ENCODE measurements around the gene JOSD1.
A peak's percentile ranks its signal among the peaks of the same experiment; 100 is the strongest.

JOSD1 gene

DNA sequence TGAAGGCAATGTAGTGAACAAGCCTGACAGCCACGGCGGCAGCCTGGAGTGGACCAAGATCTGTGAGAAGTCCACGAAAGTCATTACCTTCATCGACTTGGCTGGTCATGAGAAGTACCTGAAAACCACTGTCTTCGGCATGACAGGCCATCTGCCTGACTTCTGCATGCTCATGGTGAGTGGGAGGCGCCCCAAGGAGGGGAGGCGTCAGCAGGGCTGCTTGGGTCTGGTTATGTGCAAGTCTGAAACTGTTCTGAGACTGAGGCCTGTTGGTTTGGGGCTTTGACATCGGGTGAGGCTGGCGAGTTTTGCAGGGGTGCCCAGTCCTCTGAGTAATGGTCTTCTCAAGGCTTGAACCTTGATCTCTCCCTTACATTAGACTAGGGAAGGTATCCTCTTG lies 16.1 kb upstream of the JOSD1 start:
- Histone ChIP-seq H2BK120ac (ENCODE audit: low read depth, low read length) (no peak overlapping the region), H3K23ac (ENCODE audit: low read depth, low read length, poor library complexity) (peak overlapping the region; percentile 46), H3K4me2 (ENCODE audit: insufficient read depth, low read length, poor library complexity, severe bottlenecking) (no peak overlapping the region), H2BK12ac (ENCODE audit: low read length) (no peak overlapping the region), H3K4ac (ENCODE audit: low read length) (no peak overlapping the region), H3K9me3 (replicated peaks in 1 of 2; ENCODE audit: control insufficient read depth in 2 of 2, insufficient read depth in 1 of 2, low read depth in 1 of 2, low read length in 2 of 2) (peaks cover 0 to 2% of the 10 kb centered on the region in 2 donors), H3K27me3 (ENCODE audit: control insufficient read depth in 3 of 3, insufficient read depth in 3 of 3, low read depth in 1 of 3, low read length in 3 of 3) (no peaks in the 10 kb centered on the region), H3K4me1 (ENCODE audit: control insufficient read depth in 2 of 2, insufficient read depth in 1 of 2, low read depth in 1 of 2, low read length in 2 of 2) (peaks cover 2 to 22% of the 10 kb centered on the region in 2 donors), H3K79me1 (ENCODE audit: low read depth, low read length) (peaks cover 21% of the 10 kb centered on the region), H4K91ac (ENCODE audit: low read depth, low read length, poor library complexity) (no peak overlapping the region), H3K14ac (ENCODE audit: low read length) (no peak overlapping the region), H2AK5ac (ENCODE audit: low read depth, low read length) (no peak overlapping the region), H4K8ac (ENCODE audit: low read depth, low read length) (no peak overlapping the region), H3K36me3 (replicated peaks in 1 of 2; ENCODE audit: control insufficient read depth in 2 of 2, insufficient read depth in 2 of 2, low read length in 2 of 2) (peaks cover 27 to 75% of the 10 kb centered on the region in 2 donors), H3K27ac (replicated peaks; ENCODE audit: low read length) (no peak overlapping the region), H2BK5ac (ENCODE audit: low read length) (peak overlapping the region; percentile 35), H2BK15ac (ENCODE audit: low read length) (no peak overlapping the region), H2AFZ (ENCODE audit: low read length) (no peak overlapping the region), H3K4me3 (ENCODE audit: low read length in 2 of 2) (no peak overlapping the region), H3K18ac (ENCODE audit: low read length) (peak overlapping the region; percentile 48), H3K9ac (ENCODE audit: low read depth, low read length, poor library complexity) (no peak overlapping the region)
- WGBS, 2 donors (ENCODE audit: extremely low coverage in 2 of 2, insufficient read length in 2 of 2, insufficient replicate concordance in 1 of 2): no CpG with 5 or more reads among the region's 9 CpGs
- no peak for DNase-seq (ENCODE audit: low spot score)

DNA sequence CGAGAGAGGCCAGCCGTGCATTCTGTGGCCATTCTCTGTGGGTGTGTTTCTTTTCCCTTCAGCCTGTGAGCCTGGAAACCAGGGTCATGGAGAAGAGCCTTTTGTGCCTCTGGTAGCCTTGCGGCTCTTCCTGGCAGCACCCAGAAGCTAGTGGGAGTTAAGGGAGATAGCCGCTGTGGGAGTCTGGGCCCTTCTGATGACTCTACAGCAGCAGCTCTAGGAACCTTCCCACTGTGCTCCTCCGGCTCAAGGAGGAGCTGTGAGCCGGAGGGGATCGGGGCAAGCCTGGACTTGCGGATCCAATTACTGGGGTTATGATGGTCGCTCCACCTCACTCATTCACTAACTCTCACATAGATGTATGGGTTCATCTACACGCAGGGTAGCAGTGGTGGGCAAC lies 15.5 kb upstream of the JOSD1 start:
- H3K4me1 ChIP-seq (ENCODE audit: control insufficient read depth in 2 of 2, insufficient read depth in 1 of 2, low read depth in 1 of 2, low read length in 2 of 2): peaks cover 2 to 22% of the 10 kb centered on the region in 2 donors
- H3K14ac ChIP-seq (ENCODE audit: low read length): no peak overlapping the region
- no peaks in the 10 kb centered on the region for H3K27me3 ChIP-seq (ENCODE audit: control insufficient read depth in 3 of 3, insufficient read depth in 3 of 3, low read depth in 1 of 3, low read length in 3 of 3)
- no peak overlapping the region for H3K23ac ChIP-seq (ENCODE audit: low read depth, low read length, poor library complexity)
- no peak overlapping the region for H3K18ac ChIP-seq (ENCODE audit: low read length)
- H4K91ac ChIP-seq (ENCODE audit: low read depth, low read length, poor library complexity): no peak overlapping the region
- no peak overlapping the region for H3K27ac ChIP-seq (replicated peaks; ENCODE audit: low read length)
- peaks cover 0 to 2% of the 10 kb centered on the region in 2 donors for H3K9me3 ChIP-seq (replicated peaks in 1 of 2; ENCODE audit: control insufficient read depth in 2 of 2, insufficient read depth in 1 of 2, low read depth in 1 of 2, low read length in 2 of 2)
- H2BK12ac ChIP-seq (ENCODE audit: low read length): no peak overlapping the region
- H3K9ac ChIP-seq (ENCODE audit: low read depth, low read length, poor library complexity): no peak overlapping the region
- H3K4me2 ChIP-seq (ENCODE audit: insufficient read depth, low read length, poor library complexity, severe bottlenecking): no peak overlapping the region
- H2AFZ ChIP-seq (ENCODE audit: low read length): no peak overlapping the region
- no peak overlapping the region for H4K8ac ChIP-seq (ENCODE audit: low read depth, low read length)
- H2BK5ac ChIP-seq (ENCODE audit: low read length): peak overlapping the region; percentile 35
- no peak for DNase-seq (ENCODE audit: low spot score)
- peaks cover 21% of the 10 kb centered on the region for H3K79me1 ChIP-seq (ENCODE audit: low read depth, low read length)
- H3K4ac ChIP-seq (ENCODE audit: low read length): no peak overlapping the region
- no CpG with 5 or more reads among the region's 10 CpGs for WGBS, 2 donors (ENCODE audit: extremely low coverage in 2 of 2, insufficient read length in 2 of 2, insufficient replicate concordance in 1 of 2)
- H2BK15ac ChIP-seq (ENCODE audit: low read length): no peak overlapping the region
- H2BK120ac ChIP-seq (ENCODE audit: low read depth, low read length): no peak overlapping the region
- no peak overlapping the region for H2AK5ac ChIP-seq (ENCODE audit: low read depth, low read length)
- peaks cover 24 to 71% of the 10 kb centered on the region in 2 donors for H3K36me3 ChIP-seq (replicated peaks in 1 of 2; ENCODE audit: control insufficient read depth in 2 of 2, insufficient read depth in 2 of 2, low read length in 2 of 2)
- no peak overlapping the region for H3K4me3 ChIP-seq (ENCODE audit: low read length in 2 of 2)

DNA sequence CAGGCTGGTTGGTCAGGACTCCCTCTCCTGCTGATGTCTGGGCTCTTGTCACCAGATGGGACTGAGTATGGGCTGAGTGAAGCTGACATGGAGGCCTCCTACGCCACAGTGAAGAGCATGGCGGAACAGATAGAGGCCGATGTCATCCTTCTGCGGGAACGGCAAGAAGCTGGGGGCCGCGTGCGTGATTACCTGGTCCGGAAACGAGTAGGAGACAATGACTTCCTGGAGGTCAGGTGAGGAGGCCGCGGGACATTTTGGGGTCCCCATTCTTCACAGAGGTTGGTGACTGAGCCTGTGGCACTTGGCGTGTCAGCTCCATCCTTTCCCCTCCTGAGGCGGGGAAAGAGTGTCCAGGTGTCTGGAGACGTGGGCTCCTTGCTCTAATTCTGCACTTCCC lies 15.1 kb upstream of the JOSD1 start:
- WGBS, 2 donors (ENCODE audit: extremely low coverage in 2 of 2, insufficient read length in 2 of 2, insufficient replicate concordance in 1 of 2): no CpG with 5 or more reads among the region's 15 CpGs
- Histone ChIP-seq H3K27me3 (ENCODE audit: control insufficient read depth in 3 of 3, insufficient read depth in 3 of 3, low read depth in 1 of 3, low read length in 3 of 3) (no peaks in the 10 kb centered on the region), H4K8ac (ENCODE audit: low read depth, low read length) (no peak overlapping the region), H3K23ac (ENCODE audit: low read depth, low read length, poor library complexity) (peak overlapping the region; percentile 57), H2BK120ac (ENCODE audit: low read depth, low read length) (no peak overlapping the region), H3K79me1 (ENCODE audit: low read depth, low read length) (peaks cover 21% of the 10 kb centered on the region), H3K14ac (ENCODE audit: low read length) (no peak overlapping the region), H3K36me3 (replicated peaks in 1 of 2; ENCODE audit: control insufficient read depth in 2 of 2, insufficient read depth in 2 of 2, low read length in 2 of 2) (peaks cover 24 to 73% of the 10 kb centered on the region in 2 donors), H2BK15ac (ENCODE audit: low read length) (no peak overlapping the region), H2AK5ac (ENCODE audit: low read depth, low read length) (no peak overlapping the region), H3K9me3 (replicated peaks in 1 of 2; ENCODE audit: control insufficient read depth in 2 of 2, insufficient read depth in 1 of 2, low read depth in 1 of 2, low read length in 2 of 2) (peaks cover 0 to 2% of the 10 kb centered on the region in 2 donors), H2BK12ac (ENCODE audit: low read length) (no peak overlapping the region), H4K91ac (ENCODE audit: low read depth, low read length, poor library complexity) (no peak overlapping the region), H3K27ac (replicated peaks; ENCODE audit: low read length) (no peak overlapping the region), H3K4ac (ENCODE audit: low read length) (no peak overlapping the region), H2BK5ac (ENCODE audit: low read length) (peak overlapping the region; percentile 70), H3K18ac (ENCODE audit: low read length) (peak overlapping the region; percentile 9), H3K4me1 (ENCODE audit: control insufficient read depth in 2 of 2, insufficient read depth in 1 of 2, low read depth in 1 of 2, low read length in 2 of 2) (peaks cover 2 to 22% of the 10 kb centered on the region in 2 donors), H2AFZ (ENCODE audit: low read length) (no peak overlapping the region), H3K4me3 (ENCODE audit: low read length in 2 of 2) (no peak overlapping the region), H3K9ac (ENCODE audit: low read depth, low read length, poor library complexity) (no peak overlapping the region), H3K4me2 (ENCODE audit: insufficient read depth, low read length, poor library complexity, severe bottlenecking) (no peak overlapping the region)
- no peak for DNase-seq (ENCODE audit: low spot score)

DNA sequence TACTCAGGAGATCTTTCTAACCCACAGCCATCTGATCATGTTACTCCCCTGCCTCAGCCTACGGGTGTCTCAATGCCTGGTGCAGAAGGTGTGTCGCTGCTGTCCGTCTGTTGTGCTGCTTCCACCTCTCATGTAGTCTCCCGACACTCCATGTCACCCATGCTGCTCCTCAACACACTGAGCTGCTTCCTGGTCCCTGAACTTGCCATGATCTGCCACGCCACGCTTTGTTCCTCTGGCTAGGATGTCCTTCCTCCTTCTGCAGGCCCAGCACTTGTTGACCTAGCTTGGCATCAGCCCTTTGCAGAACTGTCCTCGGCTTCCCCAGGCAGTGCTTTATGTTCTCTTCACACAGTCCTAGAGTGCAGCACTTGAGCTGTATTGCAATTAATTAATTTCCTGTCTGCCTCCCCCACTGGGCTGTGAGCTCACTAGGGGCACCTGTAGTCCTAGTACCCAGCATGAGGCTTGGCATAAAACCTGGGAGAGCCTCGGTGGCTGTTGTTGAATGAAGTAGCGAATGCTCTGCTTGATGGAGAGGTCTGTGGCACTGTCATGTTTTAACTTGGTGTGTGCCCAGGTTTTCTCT lies 14.5 kb upstream of the JOSD1 start:
- Histone ChIP-seq H2AFZ (ENCODE audit: low read length) (no peak overlapping the region), H2BK5ac (ENCODE audit: low read length) (peak overlapping the region; percentile 70), H2BK15ac (ENCODE audit: low read length) (no peak overlapping the region), H3K27me3 (ENCODE audit: control insufficient read depth in 3 of 3, insufficient read depth in 3 of 3, low read depth in 1 of 3, low read length in 3 of 3) (no peaks in the 10 kb centered on the region), H3K14ac (ENCODE audit: low read length) (no peak overlapping the region), H3K79me1 (ENCODE audit: low read depth, low read length) (peaks cover 21% of the 10 kb centered on the region), H3K4me2 (ENCODE audit: insufficient read depth, low read length, poor library complexity, severe bottlenecking) (no peak overlapping the region), H3K4ac (ENCODE audit: low read length) (no peak overlapping the region), H3K23ac (ENCODE audit: low read depth, low read length, poor library complexity) (peak overlapping the region; percentile 8), H4K8ac (ENCODE audit: low read depth, low read length) (no peak overlapping the region), H3K18ac (ENCODE audit: low read length) (no peak overlapping the region), H2AK5ac (ENCODE audit: low read depth, low read length) (no peak overlapping the region), H3K36me3 (replicated peaks in 1 of 2; ENCODE audit: control insufficient read depth in 2 of 2, insufficient read depth in 2 of 2, low read length in 2 of 2) (peaks cover 23 to 73% of the 10 kb centered on the region in 2 donors), H2BK12ac (ENCODE audit: low read length) (no peak overlapping the region), H2BK120ac (ENCODE audit: low read depth, low read length) (no peak overlapping the region), H3K27ac (replicated peaks; ENCODE audit: low read length) (no peak overlapping the region), H3K4me3 (ENCODE audit: low read length in 2 of 2) (no peak overlapping the region), H4K91ac (ENCODE audit: low read depth, low read length, poor library complexity) (no peak overlapping the region), H3K4me1 (ENCODE audit: control insufficient read depth in 2 of 2, insufficient read depth in 1 of 2, low read depth in 1 of 2, low read length in 2 of 2) (peaks cover 2 to 22% of the 10 kb centered on the region in 2 donors), H3K9ac (ENCODE audit: low read depth, low read length, poor library complexity) (peak overlapping the region; percentile 65), H3K9me3 (replicated peaks in 1 of 2; ENCODE audit: control insufficient read depth in 2 of 2, insufficient read depth in 1 of 2, low read depth in 1 of 2, low read length in 2 of 2) (peaks cover 0 to 2% of the 10 kb centered on the region in 2 donors)
- WGBS, 2 donors (ENCODE audit: extremely low coverage in 2 of 2, insufficient read length in 2 of 2, insufficient replicate concordance in 1 of 2): no CpG with 5 or more reads among the region's 9 CpGs
- DNase-seq (ENCODE audit: low spot score): no peak
